ENCODE data around the gene REV3L.

REV3L gene

DNA sequence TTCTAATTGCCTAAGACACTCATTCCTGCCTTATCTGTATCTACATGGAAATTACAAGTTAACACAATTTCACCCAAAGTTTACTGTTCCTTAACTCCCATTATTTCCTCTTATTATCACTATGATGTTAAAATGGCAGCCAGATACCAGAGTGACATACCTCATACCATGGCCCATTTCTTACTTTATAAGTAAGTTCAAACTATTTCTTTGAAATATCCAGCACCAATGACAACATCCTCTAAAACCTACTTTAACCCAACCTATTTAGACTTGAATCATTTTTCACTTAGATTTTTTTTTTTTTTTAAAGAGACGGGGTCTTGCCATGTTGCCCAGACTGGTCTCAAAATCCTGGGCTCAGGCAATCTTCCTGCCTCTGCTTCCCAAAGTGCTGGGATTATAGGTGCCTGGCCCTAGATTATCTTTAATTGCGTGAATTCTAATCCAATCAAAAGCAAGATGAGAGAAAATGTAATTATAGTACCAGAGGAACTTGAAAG, 10.0 kb downstream of the REV3L start:
- H3K4me3 ChIP-seq (ENCODE audit: low read depth, low read length): no peak overlapping the region
- DNase-seq (ENCODE audit: low read depth): no peak

GRCh38 chr6:111471958-111472357, 11.1 kb downstream of the REV3L start:
- no peak overlapping the region for H3K4me3 ChIP-seq (ENCODE audit: low read depth, low read length)
- no peak for DNase-seq (ENCODE audit: low read depth)

DNA sequence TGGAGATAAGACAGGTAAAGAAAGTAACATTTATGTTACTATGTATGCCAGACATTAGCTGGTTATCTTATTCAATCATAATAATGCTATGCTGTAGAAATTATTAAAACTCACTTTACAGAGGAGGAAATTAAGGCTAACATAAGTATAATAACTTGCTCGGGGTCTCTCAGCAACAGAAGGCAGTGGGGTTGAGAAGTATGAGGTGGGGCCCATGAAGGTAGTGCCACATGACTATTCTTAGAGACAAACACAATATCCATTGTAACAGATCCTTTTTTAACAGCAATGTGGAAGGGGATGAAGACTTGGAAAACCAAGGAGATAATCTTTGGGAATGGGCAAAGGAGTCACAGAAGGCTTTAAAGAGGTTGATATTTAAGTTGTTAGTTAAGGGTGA, 11.5 kb downstream of the REV3L start:
- no peak for DNase-seq (ENCODE audit: low read depth)

GRCh38 chr6:111470991-111471390, 12.0 kb downstream of the REV3L start:
- no peak overlapping the region for H3K4me3 ChIP-seq (ENCODE audit: low read depth, low read length)
- no peak for DNase-seq (ENCODE audit: low read depth)

More for the DNA sequence above, 11.5 kb downstream of the REV3L start:
- no peak overlapping the region for H3K4me3 ChIP-seq (ENCODE audit: low read depth, low read length)

- H3K4me3 ChIP-seq (ENCODE audit: low read depth, low read length): no peak overlapping the region
- DNase-seq (ENCODE audit: low read depth): no peak
Observed at GRCh38 chr6:111469543-111469942, 13.5 kb downstream of the REV3L start.

DNA sequence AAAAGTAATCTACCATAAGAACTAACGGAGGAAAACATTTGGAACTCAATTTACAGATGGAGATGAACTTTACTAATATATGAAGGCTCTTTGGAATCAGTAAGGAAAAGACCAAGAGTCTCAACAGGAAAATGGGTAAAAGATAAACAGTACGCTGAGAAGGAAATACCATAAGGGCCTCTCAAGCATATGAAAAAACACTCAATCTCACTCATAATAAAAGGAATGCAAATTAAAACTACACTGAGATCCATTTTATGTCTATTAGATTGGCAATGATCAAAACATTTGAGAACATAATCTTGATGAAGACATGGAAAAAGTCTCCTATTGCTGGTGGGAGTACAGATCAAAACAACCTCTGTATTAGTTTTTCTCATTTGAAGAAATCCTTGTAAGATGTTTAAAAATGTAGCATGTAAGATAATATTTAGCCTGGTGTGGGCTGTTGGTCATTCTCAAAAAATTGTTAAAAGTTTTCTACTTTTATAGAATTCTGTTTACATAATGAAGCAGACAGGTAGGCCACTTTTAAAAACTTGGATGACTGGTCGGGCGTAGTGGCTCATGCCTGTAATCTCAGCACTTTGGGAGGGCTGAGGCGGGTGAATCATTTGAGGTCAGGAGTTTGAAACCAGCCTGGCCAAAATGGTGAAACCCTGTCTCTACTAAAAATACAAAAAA, 14.5 kb downstream of the REV3L start:
- H3K4me3 ChIP-seq (ENCODE audit: low read depth, low read length): no peak overlapping the region
- DNase-seq (ENCODE audit: low read depth): no peak

GRCh38 chr6:111464184-111464583, 18.8 kb downstream of the REV3L start:
- H3K4me3 ChIP-seq (ENCODE audit: low read depth, low read length): no peak overlapping the region
- DNase-seq (ENCODE audit: low read depth): no peak

DNA sequence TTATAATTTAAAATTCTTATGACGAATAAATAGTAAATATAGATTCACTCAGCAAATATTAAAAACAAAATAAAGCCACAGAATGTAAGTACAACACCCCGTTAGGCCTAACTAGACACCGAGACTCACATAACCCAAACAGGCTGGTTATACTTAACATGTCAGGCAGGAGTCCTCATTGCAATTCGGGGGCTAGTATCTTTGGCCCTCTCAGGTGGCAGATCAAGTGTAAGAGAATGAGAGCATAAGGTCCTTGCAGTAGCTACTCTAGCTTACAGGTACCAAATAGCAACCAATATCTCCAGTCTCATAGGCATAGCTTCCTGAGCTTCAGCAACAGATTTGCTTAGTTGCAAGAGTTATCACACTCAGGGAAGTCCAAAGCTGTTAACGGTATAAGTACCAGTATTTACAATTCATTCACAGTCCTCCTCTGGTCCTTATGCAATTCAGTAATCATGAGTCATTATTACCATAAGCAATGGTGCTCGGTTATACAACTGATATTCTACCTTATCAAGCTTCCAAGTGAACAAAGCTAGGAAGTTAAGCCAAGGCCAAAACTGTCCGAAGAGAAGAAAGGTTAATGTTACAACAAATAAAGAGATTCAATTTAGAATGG, 20.1 kb downstream of the REV3L start:
- no peak overlapping the region for H3K4me3 ChIP-seq (ENCODE audit: low read depth, low read length)
- no peak for DNase-seq (ENCODE audit: low read depth)

- H3K4me3 ChIP-seq (ENCODE audit: low read depth, low read length): no peak overlapping the region
- no peak for DNase-seq (ENCODE audit: low read depth)
Observed at GRCh38 chr6:111461860-111462259, 21.2 kb downstream of the REV3L start.

- no peak for DNase-seq (ENCODE audit: low read depth)
- no peak overlapping the region for H3K4me3 ChIP-seq (ENCODE audit: low read depth, low read length)
Observed at GRCh38 chr6:111458670-111459232, 24.3 kb downstream of the REV3L start.

- no peak overlapping the region for H3K4me3 ChIP-seq (ENCODE audit: low read depth, low read length)
- no peak for DNase-seq (ENCODE audit: low read depth)
Observed at GRCh38 chr6:111456208-111456607, 26.8 kb downstream of the REV3L start.

DNA sequence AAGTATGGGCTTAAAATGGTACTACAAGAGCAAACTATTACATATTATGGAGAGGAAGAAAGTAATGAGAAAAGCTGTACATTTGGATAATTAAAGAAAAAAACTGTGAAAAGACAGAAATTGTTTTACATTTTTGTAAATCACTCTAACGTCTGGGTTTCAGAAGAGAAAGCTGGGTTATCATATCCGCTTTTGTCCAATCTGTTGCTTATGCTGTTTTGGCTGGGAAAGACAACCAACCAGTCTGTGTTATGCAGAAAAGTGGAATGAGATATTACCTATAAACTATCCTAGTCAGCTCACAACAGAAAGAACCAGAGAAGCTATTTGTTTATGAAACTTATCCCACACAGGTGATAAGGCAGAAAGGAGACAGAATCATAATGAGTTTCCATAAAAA, 32.4 kb downstream of the REV3L start:
- DNase-seq (ENCODE audit: low read depth): no peak
- no peak overlapping the region for H3K4me3 ChIP-seq (ENCODE audit: low read depth, low read length)

DNA sequence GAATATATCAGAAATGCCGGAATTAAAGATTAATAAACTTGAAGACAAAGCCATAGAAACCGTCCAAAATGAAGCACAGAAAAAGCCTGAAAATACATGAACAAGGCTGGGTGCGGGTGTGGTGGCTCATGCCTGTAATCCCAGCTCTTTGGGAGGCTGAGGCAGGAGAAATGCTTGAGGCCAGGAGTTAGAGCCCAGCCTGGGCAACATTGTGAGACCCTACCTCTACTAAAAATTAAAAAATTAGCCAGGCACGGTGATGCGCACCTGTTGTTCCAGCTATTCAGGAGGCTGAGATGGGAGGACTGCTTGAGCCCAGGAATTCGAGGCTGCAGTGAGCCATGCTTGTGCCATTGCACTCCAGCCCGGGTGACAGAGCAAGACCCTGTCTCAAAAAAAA, 32.9 kb downstream of the REV3L start:
- DNase-seq (ENCODE audit: low read depth): no peak
- H3K4me3 ChIP-seq (ENCODE audit: low read depth, low read length): no peak overlapping the region

- no peak for DNase-seq (ENCODE audit: low read depth)
- no peak overlapping the region for H3K4me3 ChIP-seq (ENCODE audit: low read depth, low read length)
Observed at GRCh38 chr6:111449129-111449528, 33.9 kb downstream of the REV3L start.

- H3K4me3 ChIP-seq (ENCODE audit: low read depth, low read length): no peak overlapping the region
- DNase-seq (ENCODE audit: low read depth): no peak
Observed at GRCh38 chr6:111447051-111447450, 36.0 kb downstream of the REV3L start.

- no peak overlapping the region for H3K4me3 ChIP-seq (ENCODE audit: low read depth, low read length)
- no peak for DNase-seq (ENCODE audit: low read depth)
Observed at GRCh38 chr6:111445861-111446267, 37.2 kb downstream of the REV3L start.

GRCh38 chr6:111444794-111445193, 38.2 kb downstream of the REV3L start:
- no peak overlapping the region for H3K4me3 ChIP-seq (ENCODE audit: low read depth, low read length)
- no peak for DNase-seq (ENCODE audit: low read depth)

DNA sequence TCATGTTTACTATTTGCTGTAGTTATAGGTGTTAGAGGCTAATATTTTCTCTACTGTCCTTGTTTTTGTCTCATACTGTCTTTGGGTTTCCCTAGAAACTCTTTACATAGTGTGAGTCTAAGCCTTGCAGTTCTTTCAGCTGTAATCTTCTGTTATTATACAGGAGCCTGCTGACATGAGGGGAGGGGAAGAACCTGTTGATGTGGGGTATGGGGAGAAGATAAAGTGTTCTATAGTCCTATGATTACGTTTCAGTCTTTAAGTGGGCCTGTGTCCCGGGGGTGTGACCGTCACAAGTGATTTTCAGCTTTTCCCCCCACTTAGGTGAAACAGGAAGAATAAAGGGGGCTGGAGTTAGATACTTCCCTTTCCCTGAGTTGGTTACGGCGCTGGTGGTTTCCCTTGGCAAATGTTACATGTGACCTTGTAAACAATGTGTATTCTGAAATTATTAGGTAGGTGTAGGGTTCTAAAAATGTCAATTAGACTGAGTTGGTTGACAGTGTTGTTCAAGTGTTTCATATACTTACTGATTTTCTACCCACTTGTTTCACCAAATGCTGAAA, 41.3 kb downstream of the REV3L start:
- H3K4me3 ChIP-seq (ENCODE audit: low read depth, low read length): no peak overlapping the region
- DNase-seq (ENCODE audit: low read depth): no peak

GRCh38 chr6:111439171-111439570, 43.8 kb downstream of the REV3L start:
- no peak for DNase-seq (ENCODE audit: low read depth)

DNA sequence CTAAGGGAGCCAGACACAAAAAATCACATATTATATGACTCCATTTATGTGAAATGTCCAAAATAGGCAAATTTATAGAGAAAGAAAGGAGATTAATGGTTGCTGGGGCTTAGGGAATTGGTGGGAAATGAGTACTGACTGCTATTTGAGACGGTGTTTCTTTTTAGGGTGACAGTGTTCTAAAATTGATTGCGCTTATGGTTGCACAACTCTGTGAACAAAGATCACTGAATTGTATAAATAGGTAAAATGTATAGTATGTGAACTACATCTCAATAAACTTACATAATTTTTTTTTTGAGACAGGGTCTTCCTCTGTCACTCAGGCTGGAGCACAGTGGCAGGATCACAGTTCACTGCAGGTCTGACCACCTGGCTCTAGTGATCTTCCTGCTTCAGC, 45.4 kb downstream of the REV3L start:
- H3K4me3 ChIP-seq (ENCODE audit: low read depth, low read length): no peak overlapping the region
- no peak for DNase-seq (ENCODE audit: low read depth)

More at GRCh38 chr6:111439171-111439570, 43.8 kb downstream of the REV3L start:
- no peak overlapping the region for H3K4me3 ChIP-seq (ENCODE audit: low read depth, low read length)

- no peak overlapping the region for H3K4me3 ChIP-seq (ENCODE audit: low read depth, low read length)
- no peak for DNase-seq (ENCODE audit: low read depth)
Observed at GRCh38 chr6:111432511-111432910, 50.5 kb downstream of the REV3L start.
